Measurements from ENCODE around the gene XRCC2.
"Not testable (repeated sequence)": the region's sequence is repeated elsewhere in the genome, so short reads cannot be mapped to it uniquely, and the experiment has no call there.

DNA sequence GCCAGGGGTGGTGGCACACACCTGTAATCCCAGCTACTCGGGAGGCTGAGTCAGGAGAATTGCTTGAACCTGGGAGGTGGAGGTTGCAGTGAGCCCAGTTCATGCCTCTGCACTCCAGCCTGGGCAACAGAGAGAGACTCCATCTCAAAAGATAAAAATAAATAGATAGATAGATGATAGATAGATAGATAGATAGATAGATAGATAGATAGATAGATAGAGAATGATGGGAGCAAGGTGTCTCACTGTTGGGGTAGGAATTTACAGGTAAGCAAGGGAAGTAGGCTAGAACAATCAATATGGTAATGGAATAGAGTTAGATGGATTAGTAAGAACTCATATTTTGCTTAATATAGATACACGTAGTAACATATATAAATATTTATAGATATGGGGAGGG is 16.3 kb upstream of the XRCC2 start:
- TF ChIP-seq EZH2 (optimal IDR thresholded peaks at IDR 0.05; ENCODE audit: low read depth, low read length); EZH2phosphoT487 (IDR thresholded peaks at IDR 0.05; ENCODE audit: low read length): not testable (repeated sequence)
- TF ChIP-seq, protein P1, sequence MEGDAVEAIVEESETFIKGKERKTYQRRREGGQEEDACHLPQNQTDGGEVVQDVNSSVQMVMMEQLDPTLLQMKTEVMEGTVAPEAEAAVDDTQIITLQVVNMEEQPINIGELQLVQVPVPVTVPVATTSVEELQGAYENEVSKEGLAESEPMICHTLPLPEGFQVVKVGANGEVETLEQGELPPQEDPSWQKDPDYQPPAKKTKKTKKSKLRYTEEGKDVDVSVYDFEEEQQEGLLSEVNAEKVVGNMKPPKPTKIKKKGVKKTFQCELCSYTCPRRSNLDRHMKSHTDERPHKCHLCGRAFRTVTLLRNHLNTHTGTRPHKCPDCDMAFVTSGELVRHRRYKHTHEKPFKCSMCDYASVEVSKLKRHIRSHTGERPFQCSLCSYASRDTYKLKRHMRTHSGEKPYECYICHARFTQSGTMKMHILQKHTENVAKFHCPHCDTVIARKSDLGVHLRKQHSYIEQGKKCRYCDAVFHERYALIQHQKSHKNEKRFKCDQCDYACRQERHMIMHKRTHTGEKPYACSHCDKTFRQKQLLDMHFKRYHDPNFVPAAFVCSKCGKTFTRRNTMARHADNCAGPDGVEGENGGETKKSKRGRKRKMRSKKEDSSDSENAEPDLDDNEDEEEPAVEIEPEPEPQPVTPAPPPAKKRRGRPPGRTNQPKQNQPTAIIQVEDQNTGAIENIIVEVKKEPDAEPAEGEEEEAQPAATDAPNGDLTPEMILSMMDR (IDR thresholded peaks at IDR 0.05; ENCODE audit: low read length) = not testable (repeated sequence)

Measured in MM.1S (cell line).